Liver (tissue), 9 donors: ENCODE results near the gene THOP1. TPM values are rescaled to one million over a fixed set of nuclear protein-coding genes. Genes with fewer than 3 reads are reported as not detected.

Source experiments
- DNase-seq: peaks from one replicate; pipeline ENCODE4 v3.0.0-alpha.2; 2017; ENCODE audit warnings: low spot score
- H3K27ac ChIP-seq, 2 donors: one replicate each; pipeline ENCODE4 v1.7.0; 2013; ENCODE audit warnings: inconsistent platforms in 2 of 2, low read length in 2 of 2, control low read depth in 1 of 2, low read depth in 1 of 2, mild to moderate bottlenecking in 1 of 2
- H3K27me3 ChIP-seq, 4 donors: one replicate each; pipeline versions ENCODE4 v1.6.1 to v1.7.0; 2013; ENCODE audit warnings: low read length in 3 of 4, inconsistent platforms in 1 of 4, mild to moderate bottlenecking in 1 of 4, moderate library complexity in 1 of 4; ENCODE audit not compliant: control insufficient read depth in 4 of 4, insufficient read depth in 4 of 4
- H3K36me3 ChIP-seq, 4 donors: one replicate each; pipeline versions ENCODE4 v1.6.1 to v1.7.0; 2013; ENCODE audit warnings: low read length in 3 of 4, mild to moderate bottlenecking in 3 of 4, low read depth in 1 of 4, moderate library complexity in 1 of 4; ENCODE audit not compliant: control insufficient read depth in 4 of 4, insufficient read depth in 3 of 4
- H3K4me1 ChIP-seq, 4 donors: one replicate each; pipeline versions ENCODE4 v1.6.1 to v1.7.0; 2013; ENCODE audit warnings: low read length in 3 of 4, mild to moderate bottlenecking in 3 of 4, moderate library complexity in 1 of 4; ENCODE audit not compliant: control insufficient read depth in 4 of 4, insufficient read depth in 4 of 4
- H3K4me3 ChIP-seq, 3 donors: one replicate each; pipeline versions ENCODE4 v1.6.1 to v1.7.0; 2013; ENCODE audit warnings: low read length in 3 of 3, control low read depth in 1 of 3, low read depth in 1 of 3, mild to moderate bottlenecking in 1 of 3
- H3K9ac ChIP-seq, 2 donors: one replicate each; pipeline ENCODE4 v1.7.0; 2013; ENCODE audit warnings: low read length in 2 of 2, mild to moderate bottlenecking in 2 of 2, moderate library complexity in 2 of 2, control low read depth in 1 of 2, low read depth in 1 of 2
- H3K9me3 ChIP-seq, 4 donors: one replicate each; pipeline versions ENCODE4 v1.6.1 to v1.7.0; 2013; ENCODE audit warnings: low read length in 3 of 4; ENCODE audit not compliant: control insufficient read depth in 4 of 4
- EGR1 ChIP-seq, 2 donors: IDR thresholded peaks; 2 replicates each; pipeline ENCODE4 v1.6.1; 2016 to 2018; ENCODE audit warnings: antibody characterized with exemption in 2 of 2, low read depth in 2 of 2
- FOXA1 ChIP-seq: IDR thresholded peaks from 2 replicates; pipeline ENCODE4 v1.6.1; 2016; ENCODE audit warnings: antibody characterized with exemption
- GABPA ChIP-seq, 2 donors: IDR thresholded peaks in 1 of 2; conservative IDR thresholded peaks in 1 of 2; 2 replicates each; pipeline ENCODE4 v1.6.1; 2016; ENCODE audit warnings: antibody characterized with exemption in 2 of 2, mild to moderate bottlenecking in 1 of 2, moderate library complexity in 1 of 2
- HNF4G ChIP-seq: IDR thresholded peaks from 2 replicates; pipeline ENCODE4 v1.6.1; 2016; ENCODE audit warnings: antibody characterized with exemption
- JUND ChIP-seq, 2 donors: IDR thresholded peaks; 2 replicates each; pipeline ENCODE4 v1.6.1; 2016; ENCODE audit warnings: antibody characterized with exemption in 2 of 2
- NR2F2 ChIP-seq: IDR thresholded peaks from 2 replicates; pipeline ENCODE4 v1.6.1; 2016; ENCODE audit warnings: antibody characterized with exemption
- RXRA ChIP-seq, 2 donors: IDR thresholded peaks; 2 replicates each; pipeline ENCODE4 v1.6.1; 2017 to 2018; ENCODE audit warnings: antibody characterized with exemption in 2 of 2, mild to moderate bottlenecking in 1 of 2
- SP1 ChIP-seq: IDR thresholded peaks from 2 replicates; pipeline ENCODE4 v1.6.1; 2018; ENCODE audit warnings: antibody characterized with exemption, mild to moderate bottlenecking
- ZBTB33 ChIP-seq: IDR thresholded peaks from 2 replicates; pipeline ENCODE4 v1.6.1; 2016; ENCODE audit warnings: antibody characterized with exemption
- WGBS: extraction: QIAGEN DNeasy Blood & Tissue Kit; methylation state at CpG from one replicate; pipeline ENCODE4 v1.1.7; 2013; 5-methylcytosine and 5-hydroxymethylcytosine counted together
- polyA plus RNA-seq, 2 donors: library from polyadenylated mRNA; stranded (reverse) in 1 of 2; unstranded in 1 of 2; fragments of 200-250 nt in 1 of 2; fragments of >200 nt in 1 of 2; fragmentation: Nextera tagmentation in 1 of 2; extraction: Ambion mirVana in 1 of 2; gene quantifications; one replicate each; pipeline versions ENCODE4 v1.2.1 to v1.2.3, GENCODE V29; 2013 to 2015
- total RNA-seq, 2 donors: library from RNA; depleted of rRNA; stranded (reverse); fragments of >200 nt; gene quantifications; one replicate each; pipeline ENCODE4 v1.2.3, GENCODE V29; 2014
- TF ChIP-seq, protein P1 (sequence below): fragments of 150-350 bp; IDR thresholded peaks from 2 replicates; pipeline ENCODE4 v1.5.1; 2017; ENCODE audit warnings: improper control_type of control experiment, low read depth, low read length; ENCODE audit not compliant: missing input control
- TF ChIP-seq, protein P2 (sequence below): IDR thresholded peaks from 2 replicates; pipeline ENCODE4 v1.6.1; 2016; ENCODE audit warnings: antibody characterized with exemption, mild to moderate bottlenecking
- donor health status: healthy.
- donor health status: healthy.
- donor health status: healthy.
- donor health status: healthy.
- donor health status: healthy.

Gene THOP1
- total and polyA plus RNA-seq, 4 donors, result 39.1 to 56.2 (median 44.7) TPM

DNA sequence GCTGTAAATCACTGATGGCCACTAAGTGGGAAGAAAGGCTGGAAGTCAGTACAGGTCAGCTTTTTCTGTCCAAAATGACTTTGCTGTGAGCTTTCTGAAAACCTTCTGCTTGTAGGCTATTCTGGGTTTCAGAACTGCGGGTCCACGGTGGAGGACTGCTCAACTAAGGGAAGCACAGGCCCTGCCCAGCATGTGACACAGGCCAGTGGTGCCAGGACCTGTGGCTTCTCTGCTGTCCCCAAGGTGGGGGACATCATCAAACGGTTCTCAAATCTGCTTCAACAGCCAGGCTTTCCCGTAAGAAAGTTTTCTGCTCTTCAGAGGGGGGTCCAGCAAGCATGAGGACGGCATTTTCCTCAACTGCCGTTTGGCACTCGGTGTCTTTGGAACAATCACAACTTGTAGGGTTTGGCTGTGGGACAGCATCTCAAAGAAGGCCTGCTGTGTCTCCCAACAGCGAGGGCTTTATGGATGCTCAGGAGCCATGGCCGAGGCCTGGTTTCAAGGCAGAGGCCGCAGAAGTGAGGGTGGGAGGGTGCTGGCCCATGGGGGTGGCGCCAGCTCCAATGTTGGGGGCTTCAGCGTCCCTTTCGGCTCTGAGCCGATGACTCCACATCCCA is 6.1 kb upstream of the THOP1 start:
- Histone ChIP-seq H3K4me1 (peaks cover 4 to 48% (median 27%) of the 10 kb centered on the region in 4 donors), H3K27me3 (no peaks in the 10 kb centered on the region), H3K27ac (no peak overlapping the region), H3K9ac (no peak overlapping the region), H3K36me3 (no peaks in the 10 kb centered on the region), H3K4me3 (no peak overlapping the region), H3K9me3 (no peaks in the 10 kb centered on the region)
- no peak for TF ChIP-seq HNF4G
- no peak for TF ChIP-seq JUND (IDR thresholded peaks at IDR 0.05)
- WGBS, result 89% methylated on average over 14 of the region's 14 CpGs
- DNase-seq, result no peak

DNA sequence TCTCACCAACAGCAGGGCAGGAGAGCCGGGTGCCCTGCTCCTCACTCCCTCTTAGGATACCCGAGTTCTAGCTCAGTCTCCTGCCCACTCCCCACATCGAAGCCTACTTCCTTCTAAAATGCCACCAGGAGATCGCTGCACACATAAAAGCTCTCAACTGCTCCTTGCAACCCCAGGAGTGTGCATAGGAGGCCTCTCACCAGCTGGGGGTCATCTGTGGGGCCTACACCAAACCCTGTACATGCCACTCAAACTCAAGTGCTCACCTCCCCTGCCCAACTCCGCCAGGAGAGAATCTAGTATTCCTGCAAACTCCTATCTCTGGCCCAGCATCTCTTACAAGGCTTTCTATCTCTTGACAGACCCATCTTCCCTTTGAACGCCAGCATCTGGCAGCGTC is 5.0 kb upstream of the THOP1 start:
- no peak overlapping the region for H3K27ac ChIP-seq
- DNase-seq, result no peak
- no peaks in the 10 kb centered on the region for H3K27me3 ChIP-seq
- no peak overlapping the region for H3K4me3 ChIP-seq
- H3K36me3 ChIP-seq, result no peaks in the 10 kb centered on the region
- 96% methylated on average over 7 of the region's 7 CpGs for WGBS
- H3K9me3 ChIP-seq, result no peaks in the 10 kb centered on the region
- peaks cover 5 to 44% (median 25%) of the 10 kb centered on the region in 4 donors for H3K4me1 ChIP-seq
- TF ChIP-seq RXRA (IDR thresholded peaks at IDR 0.05) (no peak), ZBTB33 (no peak), SP1 (no peak), EGR1 (IDR thresholded peaks at IDR 0.05; ENCODE audit: low read depth in 2 of 2) (no peak), JUND (IDR thresholded peaks at IDR 0.05) (no peak), GABPA (IDR thresholded peaks at IDR 0.05 in 1 of 2, conservative IDR thresholded peaks at IDR 0.05 in 1 of 2) (no peak), NR2F2 (no peak), FOXA1 (no peak)
- TF ChIP-seq, protein P1, sequence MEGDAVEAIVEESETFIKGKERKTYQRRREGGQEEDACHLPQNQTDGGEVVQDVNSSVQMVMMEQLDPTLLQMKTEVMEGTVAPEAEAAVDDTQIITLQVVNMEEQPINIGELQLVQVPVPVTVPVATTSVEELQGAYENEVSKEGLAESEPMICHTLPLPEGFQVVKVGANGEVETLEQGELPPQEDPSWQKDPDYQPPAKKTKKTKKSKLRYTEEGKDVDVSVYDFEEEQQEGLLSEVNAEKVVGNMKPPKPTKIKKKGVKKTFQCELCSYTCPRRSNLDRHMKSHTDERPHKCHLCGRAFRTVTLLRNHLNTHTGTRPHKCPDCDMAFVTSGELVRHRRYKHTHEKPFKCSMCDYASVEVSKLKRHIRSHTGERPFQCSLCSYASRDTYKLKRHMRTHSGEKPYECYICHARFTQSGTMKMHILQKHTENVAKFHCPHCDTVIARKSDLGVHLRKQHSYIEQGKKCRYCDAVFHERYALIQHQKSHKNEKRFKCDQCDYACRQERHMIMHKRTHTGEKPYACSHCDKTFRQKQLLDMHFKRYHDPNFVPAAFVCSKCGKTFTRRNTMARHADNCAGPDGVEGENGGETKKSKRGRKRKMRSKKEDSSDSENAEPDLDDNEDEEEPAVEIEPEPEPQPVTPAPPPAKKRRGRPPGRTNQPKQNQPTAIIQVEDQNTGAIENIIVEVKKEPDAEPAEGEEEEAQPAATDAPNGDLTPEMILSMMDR, result no peak
- no peak overlapping the region for H3K9ac ChIP-seq

- Histone ChIP-seq H3K27me3 (no peaks in the 10 kb centered on the region), H3K27ac (peak overlapping the region; percentile 83 to 85), H3K4me1 (peaks cover 1 to 41% (median 30%) of the 10 kb centered on the region in 4 donors), H3K9ac (peak overlapping the region; percentile 85 to 96), H3K4me3 (peak overlapping the region; percentile 80 to 88 (median 87)), H3K9me3 (no peaks in the 10 kb centered on the region), H3K36me3 (no peaks in the 10 kb centered on the region)
- TF ChIP-seq, protein P2, sequence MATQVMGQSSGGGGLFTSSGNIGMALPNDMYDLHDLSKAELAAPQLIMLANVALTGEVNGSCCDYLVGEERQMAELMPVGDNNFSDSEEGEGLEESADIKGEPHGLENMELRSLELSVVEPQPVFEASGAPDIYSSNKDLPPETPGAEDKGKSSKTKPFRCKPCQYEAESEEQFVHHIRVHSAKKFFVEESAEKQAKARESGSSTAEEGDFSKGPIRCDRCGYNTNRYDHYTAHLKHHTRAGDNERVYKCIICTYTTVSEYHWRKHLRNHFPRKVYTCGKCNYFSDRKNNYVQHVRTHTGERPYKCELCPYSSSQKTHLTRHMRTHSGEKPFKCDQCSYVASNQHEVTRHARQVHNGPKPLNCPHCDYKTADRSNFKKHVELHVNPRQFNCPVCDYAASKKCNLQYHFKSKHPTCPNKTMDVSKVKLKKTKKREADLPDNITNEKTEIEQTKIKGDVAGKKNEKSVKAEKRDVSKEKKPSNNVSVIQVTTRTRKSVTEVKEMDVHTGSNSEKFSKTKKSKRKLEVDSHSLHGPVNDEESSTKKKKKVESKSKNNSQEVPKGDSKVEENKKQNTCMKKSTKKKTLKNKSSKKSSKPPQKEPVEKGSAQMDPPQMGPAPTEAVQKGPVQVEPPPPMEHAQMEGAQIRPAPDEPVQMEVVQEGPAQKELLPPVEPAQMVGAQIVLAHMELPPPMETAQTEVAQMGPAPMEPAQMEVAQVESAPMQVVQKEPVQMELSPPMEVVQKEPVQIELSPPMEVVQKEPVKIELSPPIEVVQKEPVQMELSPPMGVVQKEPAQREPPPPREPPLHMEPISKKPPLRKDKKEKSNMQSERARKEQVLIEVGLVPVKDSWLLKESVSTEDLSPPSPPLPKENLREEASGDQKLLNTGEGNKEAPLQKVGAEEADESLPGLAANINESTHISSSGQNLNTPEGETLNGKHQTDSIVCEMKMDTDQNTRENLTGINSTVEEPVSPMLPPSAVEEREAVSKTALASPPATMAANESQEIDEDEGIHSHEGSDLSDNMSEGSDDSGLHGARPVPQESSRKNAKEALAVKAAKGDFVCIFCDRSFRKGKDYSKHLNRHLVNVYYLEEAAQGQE, result no peak
- no peak for DNase-seq
- 2% methylated on average over 24 of the region's 24 CpGs for WGBS
Measured at GRCh38 chr19:2782329-2782935, 2.9 kb upstream of the THOP1 start.
